Measurements from ENCODE around the gene UQCRH.
A peak's percentile ranks its signal among the peaks of the same experiment; 100 is the strongest.

UQCRH gene

DNA sequence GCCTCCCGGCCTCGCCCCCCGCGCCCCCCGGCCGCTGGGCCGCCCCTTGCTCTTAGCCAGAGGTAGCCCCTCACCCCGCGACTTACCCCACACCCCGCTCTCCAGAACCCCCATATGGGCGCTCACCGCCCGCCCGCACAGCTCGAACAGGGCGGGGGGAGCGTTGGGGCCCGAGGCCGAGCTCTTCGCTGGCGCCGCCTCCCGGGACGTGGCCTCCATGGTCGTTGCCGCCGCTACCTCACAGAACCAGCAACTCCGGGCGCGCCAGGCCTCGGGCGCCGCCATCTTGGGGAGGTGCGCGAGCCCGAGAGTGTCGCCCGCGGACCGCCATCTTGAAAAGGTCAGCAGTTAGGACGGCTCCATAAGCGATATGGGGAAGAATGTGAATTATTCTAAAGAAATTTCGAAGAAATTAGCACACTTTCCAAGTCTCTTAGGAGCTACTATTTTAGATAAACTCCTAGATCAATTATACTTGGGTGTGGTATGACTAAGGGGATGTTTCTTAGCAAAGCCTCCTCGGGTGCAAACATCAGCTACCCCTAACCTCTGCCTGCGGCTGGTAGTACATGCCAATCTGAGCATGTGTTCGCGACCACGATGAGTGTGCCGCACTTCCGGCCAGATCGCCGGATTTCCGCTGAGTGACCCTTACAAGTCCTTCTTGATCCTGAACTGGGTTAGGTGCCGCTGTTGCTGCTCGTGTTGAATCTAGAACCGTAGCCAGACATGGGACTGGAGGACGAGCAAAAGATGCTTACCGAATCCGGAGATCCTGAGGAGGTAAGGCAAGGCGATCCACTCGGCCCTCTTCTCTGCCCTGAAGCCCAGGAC, at the start of gene UQCRH, which contains the start of gene LRRC41:
TSS of gene UQCRH (plus strand) at position 661 of the 834 bp plus-strand sequence. CDS start at position 730, 69 bp downstream.
TSS of gene LRRC41 (minus strand) at position 579 of the 834 bp plus-strand sequence. CDS start at position 285, 294 bp downstream.
- peak; percentile 92 for DNase-seq

DNA sequence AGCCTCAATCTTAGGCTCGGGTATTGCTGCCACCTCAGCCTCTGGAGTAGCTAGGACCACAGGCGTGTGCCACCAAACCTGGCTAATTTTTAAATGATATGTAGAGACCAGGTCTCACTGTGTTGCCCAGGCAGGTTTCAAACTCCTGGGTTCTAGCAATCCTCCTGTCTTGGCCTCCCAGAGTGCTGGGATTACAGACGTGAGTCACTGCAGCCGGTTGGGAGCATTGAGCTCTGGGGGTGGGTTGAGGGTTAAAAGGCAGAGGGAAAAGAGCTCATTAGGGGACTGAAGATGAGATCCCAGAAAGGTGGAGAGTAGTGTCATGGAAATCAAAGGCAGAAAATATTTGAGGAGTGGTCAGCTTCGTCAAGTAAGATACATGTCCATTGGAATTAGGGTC, 48.8 kb upstream of the UQCRH start:
- DNase-seq, result no peak

DNA sequence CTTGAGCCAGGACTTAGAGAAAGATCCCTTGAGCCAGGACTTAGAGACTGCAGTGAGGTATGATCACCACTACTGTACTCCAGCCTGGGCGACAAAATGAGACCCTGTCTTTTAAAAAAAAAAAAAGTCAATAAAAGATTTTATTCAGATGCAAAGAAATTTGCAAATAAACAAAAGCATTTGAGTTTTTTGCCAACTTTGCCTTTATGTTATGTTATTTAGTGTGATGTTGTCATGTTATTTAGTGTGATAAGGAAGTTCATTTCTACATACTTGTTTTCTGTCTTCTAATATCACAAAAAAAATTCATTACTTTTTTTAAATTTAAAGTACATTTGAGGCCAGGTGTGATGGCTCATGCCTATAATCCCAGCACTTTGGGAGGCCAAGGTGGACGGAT, 47.0 kb upstream of the UQCRH start:
- DNase-seq, result no peak

DNA sequence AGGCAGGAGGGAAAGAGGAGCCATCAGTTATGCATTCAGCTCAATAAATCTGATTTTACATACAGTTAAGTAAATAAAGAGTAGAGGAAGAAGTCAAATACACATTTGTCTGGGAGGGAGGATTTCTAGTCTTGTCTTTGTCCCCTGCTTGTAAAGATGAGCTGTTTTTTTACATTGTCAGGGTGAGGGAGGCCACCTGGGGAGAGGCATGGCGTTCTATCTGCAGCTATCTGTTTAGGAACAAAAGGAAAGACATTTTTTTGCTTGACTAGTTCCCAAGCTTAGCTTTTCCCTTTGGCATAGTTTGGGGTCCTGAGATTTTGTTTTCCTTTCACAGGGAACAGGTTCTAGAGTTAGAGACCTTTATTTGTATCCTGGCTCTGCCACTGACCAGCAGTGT, 41.0 kb upstream of the UQCRH start:
- no peak for DNase-seq

DNA sequence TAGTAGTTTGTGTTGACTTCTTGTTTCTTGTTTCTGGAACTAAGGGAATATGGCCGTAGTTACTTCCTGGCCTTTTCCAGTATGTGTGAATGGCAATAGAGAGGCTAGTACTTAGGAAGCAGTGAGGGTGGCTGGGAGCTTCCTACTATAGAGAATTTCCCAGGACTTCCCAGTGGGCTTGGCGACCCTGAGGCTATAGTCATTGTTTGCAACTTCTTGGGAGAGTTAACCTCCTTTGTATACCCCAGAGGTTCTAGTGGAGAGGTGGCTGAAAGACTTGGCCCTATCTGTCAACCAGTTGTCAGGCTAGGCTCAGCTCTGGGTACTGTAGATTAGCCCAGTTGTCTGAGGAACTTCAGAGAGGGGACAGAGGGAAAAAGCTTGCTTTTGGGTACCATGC, 40.4 kb upstream of the UQCRH start:
- no peak for DNase-seq

DNA sequence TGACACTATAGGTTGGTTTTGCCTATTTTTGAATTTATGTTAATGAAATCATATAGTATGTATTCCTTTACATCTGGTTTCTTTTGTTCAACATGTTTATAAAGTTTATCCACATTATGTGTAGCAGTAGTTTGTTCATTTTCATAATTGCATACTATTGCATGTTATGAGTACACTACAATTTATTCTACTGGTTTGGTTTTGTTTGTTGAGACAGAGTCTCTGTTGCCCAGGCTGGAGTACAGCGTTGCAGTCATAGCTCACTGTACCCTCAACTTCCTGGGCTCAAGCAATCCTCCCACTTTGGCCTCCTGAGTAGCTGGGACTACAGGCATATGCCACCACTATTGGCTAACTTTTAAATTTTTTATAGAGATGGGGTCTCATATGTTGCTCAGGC, 34.9 kb upstream of the UQCRH start:
- no peak for DNase-seq

DNA sequence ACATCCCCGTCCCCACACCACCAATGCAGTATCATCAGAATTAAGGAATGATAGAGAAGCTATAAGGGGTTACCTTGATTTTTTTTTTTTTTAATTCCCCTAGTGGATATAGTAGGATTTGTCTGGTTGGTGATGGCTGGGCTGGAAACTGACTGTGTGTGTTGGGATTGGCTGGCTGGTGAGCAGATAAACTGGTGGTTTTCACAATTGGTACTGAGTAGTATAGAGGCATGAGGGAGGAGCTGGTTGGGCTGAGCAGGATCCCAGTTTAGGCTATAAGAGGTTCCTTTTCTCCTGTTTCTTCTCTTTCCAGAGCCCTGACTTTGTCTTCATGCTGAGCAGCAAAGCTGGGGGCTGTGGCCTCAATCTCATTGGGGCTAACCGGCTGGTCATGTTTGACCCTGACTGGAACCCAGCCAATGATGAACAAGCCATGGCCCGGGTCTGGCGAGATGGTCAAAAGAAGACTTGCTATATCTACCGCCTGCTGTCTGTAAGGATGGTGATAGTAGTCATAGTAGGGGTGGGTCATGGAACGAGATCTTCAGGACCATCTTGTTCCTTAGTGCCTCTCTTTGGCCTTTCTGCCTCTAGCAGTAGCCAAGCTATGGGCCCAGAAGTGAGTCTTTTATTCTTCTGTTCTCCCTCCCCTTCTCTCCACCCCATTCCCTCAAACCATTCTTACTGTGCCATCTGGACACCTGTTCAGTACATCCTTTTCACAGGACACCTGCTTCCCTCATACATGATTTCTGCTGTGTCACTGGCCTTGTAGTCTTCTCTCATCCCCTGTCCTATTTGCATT, 29.1 kb upstream of the UQCRH start:
- no peak for DNase-seq

DNA sequence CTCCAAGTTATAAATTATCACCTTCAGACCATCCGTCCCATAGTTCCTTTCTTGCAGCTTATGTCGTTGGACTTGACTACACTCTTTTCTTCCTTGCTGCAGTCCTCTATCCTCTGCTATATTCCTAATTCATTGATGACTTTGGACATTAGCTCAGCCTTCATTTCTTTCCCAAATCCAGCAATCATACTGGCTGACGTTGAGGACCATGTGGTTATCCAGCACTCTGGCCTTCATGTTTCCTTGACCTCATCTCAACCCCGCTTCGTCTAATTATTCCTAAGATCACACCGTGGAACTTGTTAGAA, 28.5 kb upstream of the UQCRH start:
- DNase-seq, result no peak

DNA sequence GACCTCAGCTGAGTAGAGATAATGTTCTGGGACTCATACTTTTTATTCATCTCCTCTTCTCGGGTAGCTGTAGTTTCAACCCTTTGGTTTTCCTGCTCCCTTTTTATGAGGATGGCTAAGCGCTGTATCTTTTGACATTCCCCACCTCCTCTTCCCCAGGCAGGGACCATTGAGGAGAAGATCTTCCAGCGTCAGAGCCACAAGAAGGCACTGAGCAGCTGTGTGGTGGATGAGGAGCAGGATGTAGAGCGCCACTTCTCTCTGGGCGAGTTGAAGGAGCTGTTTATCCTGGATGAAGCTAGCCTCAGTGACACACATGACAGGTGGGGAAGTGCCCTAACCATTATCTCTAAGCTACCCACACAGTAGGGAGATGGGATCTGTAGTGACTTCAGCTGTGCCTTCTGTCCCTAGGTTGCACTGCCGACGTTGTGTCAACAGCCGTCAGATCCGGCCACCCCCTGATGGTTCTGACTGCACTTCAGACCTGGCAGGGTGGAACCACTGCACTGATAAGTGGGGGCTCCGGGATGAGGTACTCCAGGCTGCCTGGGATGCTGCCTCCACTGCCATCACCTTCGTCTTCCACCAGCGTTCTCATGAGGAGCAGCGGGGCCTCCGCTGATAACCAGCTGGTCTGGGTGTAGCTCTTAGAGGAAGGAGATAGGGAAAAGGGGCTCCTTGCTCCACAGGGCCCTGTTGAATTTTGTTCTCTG, 25.7 kb upstream of the UQCRH start:
- no peak for DNase-seq

DNA sequence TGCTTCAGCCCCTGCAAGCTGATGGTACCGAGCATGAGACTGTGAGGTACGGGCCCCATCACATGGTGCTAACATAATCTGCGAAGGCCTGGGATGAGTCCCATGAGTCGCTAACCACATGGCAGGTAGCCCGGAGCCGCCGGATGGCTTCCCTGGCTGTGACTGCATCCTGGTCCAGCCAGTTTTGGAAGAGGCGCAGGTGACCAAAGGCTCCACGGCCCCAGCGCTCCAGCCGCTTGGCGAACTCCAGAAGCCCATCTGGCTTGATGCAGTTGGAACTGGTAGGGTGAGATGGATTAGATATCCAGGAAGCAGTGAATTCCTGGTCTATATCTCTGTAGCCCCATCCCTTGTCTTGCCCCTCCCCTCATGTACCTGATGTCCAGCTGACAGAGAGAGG, 24.7 kb upstream of the UQCRH start:
- no peak for DNase-seq

DNA sequence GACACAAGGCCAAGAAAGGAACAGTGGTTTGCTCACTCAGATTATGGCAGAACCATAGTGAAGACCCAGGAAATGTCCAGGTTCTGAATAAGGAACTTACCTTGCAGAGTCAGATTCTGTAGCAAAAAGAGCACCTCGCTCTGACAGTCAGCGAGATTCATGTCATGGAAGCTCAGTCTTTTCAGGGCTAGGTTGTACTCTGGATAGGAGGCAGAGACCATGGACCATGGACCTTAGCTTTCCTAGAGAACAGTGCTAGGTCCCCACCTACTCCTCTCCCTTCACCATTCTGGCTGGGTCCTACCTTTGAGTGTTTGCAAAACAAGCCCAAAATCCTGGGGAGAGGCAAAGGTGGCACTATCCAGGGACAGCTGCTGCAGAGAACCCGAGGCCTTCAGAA, 23.4 kb upstream of the UQCRH start:
- no peak for DNase-seq

DNA sequence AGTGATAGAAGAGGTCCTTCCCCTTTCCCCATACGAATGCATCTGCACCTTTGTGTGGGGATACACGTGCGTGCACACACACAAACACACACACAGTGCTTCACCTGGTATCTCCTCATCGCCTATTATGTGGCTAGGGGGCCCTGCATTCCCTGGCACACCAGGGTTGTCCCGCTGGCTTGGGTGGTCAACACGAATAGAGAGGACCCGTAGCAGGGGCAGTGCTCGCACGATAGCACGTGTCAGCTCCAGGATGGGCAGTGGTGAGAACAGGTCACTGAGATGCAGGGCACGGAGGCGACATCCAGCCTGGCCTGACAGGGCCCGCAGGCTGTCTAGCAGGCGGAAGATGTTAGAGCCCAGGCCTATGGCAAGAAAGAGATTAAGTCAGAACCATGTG, 22.5 kb upstream of the UQCRH start:
- DNase-seq, result no peak

DNA sequence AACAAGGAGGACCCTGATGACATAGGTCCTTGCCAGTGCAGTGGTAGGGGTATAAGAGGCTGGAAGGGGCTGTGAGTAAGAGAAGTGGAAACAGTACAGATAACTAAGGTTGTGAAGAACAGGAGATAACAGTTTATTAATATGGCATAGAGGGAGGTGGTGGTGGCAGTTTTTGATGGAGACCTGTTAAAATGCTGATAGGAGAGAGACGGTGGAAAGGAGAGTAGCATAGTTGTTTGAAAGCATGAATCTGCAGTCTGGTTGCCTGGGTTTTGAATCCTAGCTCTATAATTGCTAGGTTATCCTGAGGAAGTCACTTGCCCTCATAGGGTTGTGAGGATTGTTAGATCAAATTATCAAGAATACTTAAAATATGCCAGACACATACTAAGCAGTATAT, 19.4 kb upstream of the UQCRH start:
- no peak for DNase-seq

DNA sequence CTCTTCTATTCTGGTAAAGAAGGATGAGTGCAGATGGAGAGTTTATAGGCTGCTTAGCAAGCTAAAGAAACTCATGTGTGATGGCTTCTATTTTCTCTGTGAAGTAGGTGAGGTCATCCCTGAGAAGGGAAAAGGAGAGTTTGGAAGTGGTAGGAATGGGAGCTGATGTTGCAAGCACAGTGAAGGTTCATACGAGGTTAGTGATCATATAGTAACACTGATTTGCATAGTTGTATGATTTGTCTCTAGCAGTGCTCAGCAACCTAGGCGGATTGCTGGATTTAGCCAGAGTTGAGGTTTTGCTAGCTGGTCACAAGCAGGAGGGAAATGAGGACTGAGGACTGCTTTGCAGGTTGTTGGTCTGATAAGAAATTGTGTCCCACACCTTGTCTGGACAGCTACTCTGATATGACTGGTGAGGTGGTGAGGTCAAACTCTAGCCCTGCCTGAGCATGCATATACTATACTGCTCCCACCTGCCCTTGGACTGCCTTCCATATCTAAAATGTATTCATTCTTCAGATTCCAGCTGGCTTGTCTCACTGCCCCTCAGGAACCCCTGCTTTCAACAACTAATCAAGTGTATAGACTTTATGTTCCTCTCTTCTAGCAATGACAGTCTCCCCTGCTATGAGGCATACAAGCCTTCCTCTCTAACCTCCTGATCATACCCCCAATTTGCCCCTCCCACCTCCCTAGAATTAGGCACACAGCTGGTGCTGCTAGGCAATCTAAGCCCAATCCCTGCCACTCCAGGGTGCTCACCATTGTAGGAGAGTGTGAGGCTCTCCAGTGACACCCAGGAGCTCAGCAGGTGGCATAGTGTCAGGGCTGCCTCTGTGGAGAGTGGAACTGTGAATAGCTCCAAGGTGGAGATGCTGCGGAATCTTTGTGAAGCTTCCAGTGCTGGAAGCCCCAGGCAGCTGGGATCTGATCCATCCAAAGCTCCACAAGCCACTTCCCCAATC, 18.6 kb upstream of the UQCRH start:
- no peak for DNase-seq

DNA sequence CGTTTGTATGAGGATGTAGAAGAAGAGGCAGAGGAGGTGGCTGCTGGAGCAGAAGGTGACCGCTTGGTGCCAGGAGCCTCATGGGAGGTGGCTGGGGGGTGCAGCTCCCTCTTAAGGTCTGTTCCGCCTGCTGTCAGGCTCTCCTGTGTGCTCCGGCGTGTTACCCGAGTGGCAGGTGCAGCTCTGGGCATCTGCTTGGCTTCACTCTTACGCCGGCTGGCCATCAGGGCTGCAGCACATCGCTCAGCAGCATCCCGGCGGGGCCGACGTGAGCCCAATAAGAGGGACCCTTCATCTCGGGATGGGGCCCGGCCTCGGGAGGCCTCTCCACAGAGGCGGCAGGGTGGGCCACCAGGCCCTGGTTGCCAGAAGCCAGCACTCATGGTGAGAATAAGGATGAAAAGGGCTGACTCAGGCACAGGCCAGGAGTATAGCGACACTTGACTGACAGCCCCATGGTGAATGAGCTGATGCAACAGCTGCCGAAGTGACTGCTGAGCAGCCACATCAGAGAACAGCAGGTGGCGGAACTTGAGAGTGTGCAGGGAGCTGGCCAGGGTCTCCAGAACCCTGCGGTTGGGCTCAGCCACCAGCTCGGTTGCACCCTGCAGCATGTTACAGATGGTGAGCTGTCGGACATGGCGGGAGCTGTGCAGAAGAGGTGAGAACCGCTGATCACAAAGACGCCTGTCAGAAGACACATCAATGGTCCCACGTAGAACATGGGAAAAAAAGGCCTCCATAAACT, 17.6 kb upstream of the UQCRH start:
- no peak for DNase-seq

DNA sequence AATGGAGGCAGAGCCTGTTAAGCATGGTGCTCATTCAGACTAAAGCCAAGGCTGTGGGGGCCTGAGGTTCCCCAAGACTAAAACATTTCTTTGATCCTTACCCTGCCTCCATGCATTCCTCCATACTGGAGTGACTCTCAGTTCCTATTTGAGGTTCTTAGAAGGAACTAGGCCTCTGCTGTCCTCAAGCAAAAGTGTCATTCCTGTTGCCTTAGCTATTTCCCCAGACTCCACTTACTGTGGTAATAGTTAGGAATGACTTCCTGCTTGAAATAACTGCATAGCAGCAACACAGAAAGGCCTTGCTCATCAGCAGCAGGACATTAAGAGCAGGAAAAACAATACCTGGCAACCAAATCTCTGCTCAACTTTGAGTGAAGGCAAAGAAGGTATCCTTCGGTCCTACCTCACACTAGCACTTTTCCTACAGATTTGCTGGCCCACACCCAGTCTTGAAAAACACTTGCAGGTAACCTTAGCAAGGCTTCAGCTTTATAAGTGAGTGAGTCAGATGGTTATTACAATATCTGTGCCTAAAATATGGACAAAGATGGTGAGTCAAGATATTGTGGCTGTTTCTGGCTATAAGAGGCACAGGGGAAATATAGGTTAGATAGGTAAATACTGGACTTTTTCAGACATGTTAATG, 14.9 kb upstream of the UQCRH start:
- DNase-seq, result no peak

DNA sequence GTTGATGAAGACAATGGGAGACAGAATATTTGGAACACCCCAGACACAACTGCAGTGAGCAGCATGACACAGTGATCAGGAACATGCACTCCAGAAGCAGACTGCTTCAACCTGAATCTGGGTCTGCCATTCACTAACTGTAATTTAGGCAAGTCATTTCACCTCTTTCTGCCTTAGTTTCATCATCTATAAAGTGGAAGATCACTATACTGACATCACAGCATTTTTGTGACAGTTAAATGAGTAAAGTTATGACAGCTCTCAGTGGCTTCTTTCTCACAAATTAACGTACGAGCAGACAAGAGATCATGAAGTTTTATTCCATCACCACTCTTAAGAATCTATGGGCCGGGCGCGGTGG, 14.4 kb upstream of the UQCRH start:
- no peak for DNase-seq

DNA sequence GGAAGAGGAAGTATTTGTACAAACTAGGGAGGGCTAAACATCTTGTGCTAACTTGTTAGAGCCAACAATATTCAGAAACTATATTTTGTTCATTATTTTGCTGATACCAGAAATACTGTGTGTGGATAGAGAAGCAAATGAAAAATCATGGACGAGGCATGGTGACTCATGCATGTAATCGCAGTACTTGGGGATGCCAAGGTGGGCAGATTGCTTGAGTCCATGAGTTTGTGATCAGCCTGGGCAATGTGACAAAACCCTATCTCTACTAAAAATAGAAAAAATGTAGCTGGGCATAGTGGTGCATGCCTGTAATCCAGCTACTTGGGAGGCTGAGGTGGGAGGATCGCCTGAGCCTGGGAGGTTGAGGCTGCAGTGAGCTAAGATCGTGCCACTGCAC, 13.5 kb upstream of the UQCRH start:
- no peak for DNase-seq

DNA sequence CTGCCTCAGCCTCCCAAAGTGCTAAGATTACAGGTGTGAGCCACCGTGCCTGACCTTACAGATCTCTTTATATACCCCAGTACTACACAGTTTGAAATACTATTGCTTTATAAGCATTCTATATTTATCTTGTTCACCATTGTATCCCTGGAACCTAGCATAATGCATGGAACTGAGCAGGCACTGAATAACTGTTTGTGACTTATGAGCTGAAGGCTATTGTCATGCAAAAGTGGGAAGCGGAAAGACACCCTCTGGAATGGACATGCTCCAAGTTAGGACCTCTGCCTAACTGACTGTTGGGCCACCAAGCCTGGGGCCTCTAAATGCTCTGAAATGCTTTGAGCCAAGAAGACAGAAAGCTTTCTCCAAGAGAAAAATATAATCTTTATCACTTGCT, 8.2 kb upstream of the UQCRH start:
- no peak for DNase-seq

DNA sequence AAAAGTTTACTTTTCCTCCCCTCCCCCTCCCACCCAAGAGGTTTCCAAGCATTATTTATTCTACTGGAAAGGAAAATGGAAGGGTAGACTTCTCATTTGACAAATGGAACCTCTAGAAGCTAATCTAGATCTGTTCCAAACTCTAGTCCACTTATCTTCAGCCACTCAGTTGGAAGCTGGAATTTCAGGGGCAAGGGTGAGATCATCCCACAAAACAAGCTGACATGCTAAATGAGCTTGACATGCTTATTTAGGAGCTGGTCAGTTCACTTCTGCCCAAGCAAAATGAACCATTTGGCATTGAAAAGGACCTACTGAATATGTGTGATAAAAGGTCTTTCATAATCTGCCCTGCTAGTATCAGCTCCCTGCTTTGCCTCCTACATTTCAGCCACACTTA, 5.1 kb upstream of the UQCRH start:
- DNase-seq, result no peak

DNA sequence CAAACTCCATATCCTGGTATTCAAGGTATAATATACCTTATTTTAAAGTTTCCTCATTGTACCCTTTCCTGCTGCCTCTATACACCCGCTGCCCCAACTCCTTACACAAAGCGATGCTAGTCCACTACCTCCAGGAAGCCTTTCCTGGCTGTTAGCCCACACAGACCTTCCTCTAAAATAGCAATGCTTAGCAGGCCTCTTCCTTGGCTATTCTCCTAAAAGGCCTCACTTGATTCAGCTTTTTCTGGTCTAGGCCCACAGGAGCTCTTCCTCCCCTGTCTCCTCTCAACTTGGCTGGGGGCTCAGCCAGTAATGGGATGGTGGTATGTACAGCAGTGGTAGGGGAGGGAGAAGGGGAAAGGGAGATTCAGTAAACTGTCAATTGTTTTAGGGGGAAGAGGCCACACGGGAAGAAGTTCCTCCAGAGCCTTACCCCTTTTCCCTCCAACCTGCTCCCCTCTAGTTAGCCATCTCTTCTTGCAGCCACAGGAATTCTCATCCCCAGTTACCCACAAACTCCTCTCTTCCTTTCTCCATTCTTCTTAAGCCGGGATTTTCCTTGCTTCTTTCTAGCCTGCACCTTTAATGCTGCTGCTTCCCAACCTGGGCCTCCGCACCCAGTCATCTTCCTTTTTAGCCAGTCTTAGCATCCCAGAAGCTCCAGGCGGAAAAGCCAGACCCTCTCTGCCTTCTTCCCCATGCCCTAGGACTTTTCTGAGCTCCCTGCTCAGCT, 2.7 kb upstream of the UQCRH start:
- DNase-seq, result no peak

Data from CD4-positive, alpha-beta T cell treated with Interferon gamma for 1 hour (primary cell).